Hepatocyte (in vitro differentiated cells): ENCODE measurements around the gene TMCC1.

Experiments
- CTCF ChIP-seq: fragments of 200-600 bp; sonication (generic); IDR thresholded peaks from 2 replicates; pipeline ENCODE4 v1.5.1; 2016; ENCODE audit warnings: antibody characterized with exemption, mild to moderate bottlenecking; ENCODE audit not compliant: poor library complexity
- EZH2 ChIP-seq: fragments of 200-600 bp; sonication (generic); IDR thresholded peaks from 2 replicates; pipeline ENCODE4 v1.6.1; 2016; ENCODE audit warnings: antibody characterized with exemption, mild to moderate bottlenecking, borderline replicate concordance

- TF ChIP-seq EZH2 (no peak), CTCF (no peak)
These were observed 80.9 kb downstream of the TMCC1 start for GRCh38 chr3:129812589-129812988.
